Measurements from ENCODE around the gene CBFB.

GRCh38 chr16:66996324-66996982 lies 32.5 kb upstream of the CBFB start:
- TF ChIP-seq CTCF (IDR thresholded peaks at IDR 0.05): no peak
- TF ChIP-seq POLR2A (IDR thresholded peaks at IDR 0.05): no peak
